SK-N-MC (cell line): ENCODE measurements around the gene MKLN1.
"Not testable (repeated sequence)": the region's sequence is repeated elsewhere in the genome, so short reads cannot be mapped to it uniquely, and the experiment has no call there.

Experiments
- DNase-seq: peaks from one replicate; pipeline ENCODE4 v3.0.0-alpha.2; 2011; ENCODE audit warnings: low read depth, low spot score
- H3K27ac ChIP-seq: fragments of 200-600 bp; sonication (generic); 2 replicates; pipeline ENCODE4 v1.5.1; 2016; ENCODE audit warnings: mixed run types
- H3K36me3 ChIP-seq: fragments of 200-600 bp; sonication (generic); 2 replicates; pipeline ENCODE4 v1.6.1; 2017; ENCODE audit warnings: antibody characterized with exemption, low read length, mixed read lengths; ENCODE audit not compliant: insufficient read depth
- H3K4me3 ChIP-seq: fragments of 200-600 bp; sonication (generic); 2 replicates; pipeline ENCODE4 v1.5.1; 2016
- H3K9ac ChIP-seq: fragments of 200-600 bp; sonication (generic); 2 replicates; pipeline ENCODE4 v1.8.0; 2017; ENCODE audit warnings: mixed run types, mixed read lengths; ENCODE audit not compliant: insufficient read length
- H3K9me3 ChIP-seq: fragments of 200-600 bp; sonication (generic); 2 replicates; pipeline ENCODE4 v1.6.1; 2017; ENCODE audit warnings: low read depth, mild to moderate bottlenecking, antibody characterized with exemption, low read length, moderate library complexity, mixed read lengths
- EZH2 ChIP-seq: fragments of 200-600 bp; sonication (generic); IDR thresholded peaks from one replicate; pipeline ENCODE4 v1.6.1; 2017; ENCODE audit warnings: antibody characterized with exemption
- FOXP2 ChIP-seq: optimal IDR thresholded peaks from 2 replicates; pipeline ENCODE3; 2011; ENCODE audit warnings: mild to moderate bottlenecking, moderate library complexity; ENCODE audit not compliant: insufficient read depth; ENCODE audit errors: extremely low read length, control extremely low read depth
- POLR2AphosphoS5 ChIP-seq: IDR thresholded peaks from 2 replicates; pipeline ENCODE4 v1.6.1; 2012; ENCODE audit warnings: mild to moderate bottlenecking, low read depth, low read length, borderline replicate concordance

The MKLN1 gene

GRCh38 chr7:131302876-131303707 is 24.6 kb upstream of the MKLN1 start:
- H3K27ac ChIP-seq, result no peak overlapping the region
- no peaks in the 10 kb centered on the region for H3K9me3 ChIP-seq
- H3K9ac ChIP-seq, result no peak overlapping the region
- no peaks in the 10 kb centered on the region for H3K36me3 ChIP-seq
- DNase-seq, result no peak
- H3K4me3 ChIP-seq, result no peak overlapping the region
- TF ChIP-seq POLR2AphosphoS5 (no peak), EZH2 (no peak), FOXP2 (no peak)

GRCh38 chr7:131305152-131305551 is 22.5 kb upstream of the MKLN1 start:
- H3K9me3 ChIP-seq, result no peaks in the 10 kb centered on the region
- DNase-seq, result no peak
- no peak for TF ChIP-seq EZH2
- TF ChIP-seq POLR2AphosphoS5, result no peak
- no peak for TF ChIP-seq FOXP2

GRCh38 chr7:131306041-131306440 is 21.6 kb upstream of the MKLN1 start:
- not testable (repeated sequence) for H3K27ac ChIP-seq, DNase-seq, H3K9ac ChIP-seq, H3K9me3 ChIP-seq, H3K4me3 ChIP-seq, H3K36me3 ChIP-seq

More at GRCh38 chr7:131305152-131305551, 22.5 kb upstream of the MKLN1 start:
- Histone ChIP-seq H3K9ac (no peak overlapping the region), H3K4me3 (no peak overlapping the region), H3K27ac (no peak overlapping the region), H3K36me3 (no peaks in the 10 kb centered on the region)

- H3K9me3 ChIP-seq, result no peaks in the 10 kb centered on the region
- no peak overlapping the region for H3K9ac ChIP-seq
- TF ChIP-seq FOXP2 (no peak), POLR2AphosphoS5 (no peak), EZH2 (no peak)
- H3K36me3 ChIP-seq, result no peaks in the 10 kb centered on the region
- no peak overlapping the region for H3K4me3 ChIP-seq
- no peak overlapping the region for H3K27ac ChIP-seq
- no peak for DNase-seq
These were observed 20.9 kb upstream of the MKLN1 start for GRCh38 chr7:131306777-131307176.

- DNase-seq, result no peak
- TF ChIP-seq POLR2AphosphoS5, result no peak
- TF ChIP-seq EZH2, result no peak
- TF ChIP-seq FOXP2, result no peak
- Histone ChIP-seq H3K9me3 (no peaks in the 10 kb centered on the region), H3K36me3 (no peaks in the 10 kb centered on the region), H3K27ac (no peak overlapping the region), H3K9ac (no peak overlapping the region), H3K4me3 (no peak overlapping the region)
These were observed 20.0 kb upstream of the MKLN1 start for GRCh38 chr7:131307627-131308026.

- H3K9ac ChIP-seq, result no peak overlapping the region
- no peak overlapping the region for H3K4me3 ChIP-seq
These were observed 14.8 kb upstream of the MKLN1 start for GRCh38 chr7:131312838-131313237.

GRCh38 chr7:131320603-131321002 is 7.1 kb upstream of the MKLN1 start:
- H3K9ac ChIP-seq, result no peak overlapping the region
- no peak overlapping the region for H3K4me3 ChIP-seq
- no peaks in the 10 kb centered on the region for H3K9me3 ChIP-seq
- no peak for DNase-seq
- TF ChIP-seq POLR2AphosphoS5 (no peak), EZH2 (no peak), FOXP2 (no peak)
- no peaks in the 10 kb centered on the region for H3K36me3 ChIP-seq
- H3K27ac ChIP-seq, result no peak overlapping the region

More at GRCh38 chr7:131312838-131313237, 14.8 kb upstream of the MKLN1 start:
- DNase-seq, result no peak
- no peak overlapping the region for H3K27ac ChIP-seq
- no peaks in the 10 kb centered on the region for H3K36me3 ChIP-seq
- TF ChIP-seq FOXP2 (no peak), POLR2AphosphoS5 (no peak), EZH2 (no peak)
- H3K9me3 ChIP-seq, result no peaks in the 10 kb centered on the region

- Histone ChIP-seq H3K36me3 (no peaks in the 10 kb centered on the region), H3K27ac (no peak overlapping the region), H3K9me3 (no peaks in the 10 kb centered on the region), H3K4me3 (no peak overlapping the region), H3K9ac (no peak overlapping the region)
- no peak for TF ChIP-seq FOXP2
- no peak for TF ChIP-seq EZH2
- no peak for TF ChIP-seq POLR2AphosphoS5
- DNase-seq, result no peak
These were observed 6.0 kb upstream of the MKLN1 start for GRCh38 chr7:131321656-131322055.

- Histone ChIP-seq H3K27ac (no peak overlapping the region), H3K4me3 (no peak overlapping the region), H3K9me3 (no peaks in the 10 kb centered on the region), H3K36me3 (no peaks in the 10 kb centered on the region), H3K9ac (no peak overlapping the region)
- no peak for DNase-seq
- TF ChIP-seq POLR2AphosphoS5, result no peak
- TF ChIP-seq FOXP2, result no peak
- TF ChIP-seq EZH2, result no peak
These were observed 5.6 kb upstream of the MKLN1 start for GRCh38 chr7:131322061-131322460.
